Small intestine (tissue), 7 donors: Measurements from ENCODE around the gene NANOS2. TPM values are rescaled to one million over a fixed set of nuclear protein-coding genes. Genes with fewer than 3 reads are reported as not detected.

ENCODE experiments used
- DNase-seq, 2 donors: peaks; one replicate each; pipeline versions ENCODE4 v3.0.0 to v3.0.0-alpha.2; 2013
- FAIRE-seq: peaks from 2 replicates; lab custom pipeline; 2012; peaks lifted over from hg19 to GRCh38; lab: Jason Lieb, UNC
- H3K27ac ChIP-seq, 3 donors: one replicate each; pipeline ENCODE4 v1.5.1; 2013; ENCODE audit warnings: low read length in 2 of 3, mild to moderate bottlenecking in 2 of 3, control low read depth in 1 of 3, inconsistent platforms in 1 of 3, low read depth in 1 of 3, moderate library complexity in 1 of 3
- H3K27me3 ChIP-seq, 3 donors: one replicate each; pipeline ENCODE4 v1.6.1; 2013; ENCODE audit warnings: low read length in 3 of 3, inconsistent platforms in 1 of 3; ENCODE audit not compliant: control insufficient read depth in 3 of 3, insufficient read depth in 3 of 3
- H3K36me3 ChIP-seq, 3 donors: one replicate each; pipeline ENCODE4 v1.6.1; 2013; ENCODE audit warnings: low read length in 3 of 3, inconsistent platforms in 1 of 3, low read depth in 1 of 3, mild to moderate bottlenecking in 1 of 3, moderate library complexity in 1 of 3; ENCODE audit not compliant: control insufficient read depth in 3 of 3, insufficient read depth in 2 of 3
- H3K4me1 ChIP-seq, 3 donors: one replicate each; pipeline ENCODE4 v1.6.1; 2013; ENCODE audit warnings: low read length in 2 of 3, inconsistent platforms in 1 of 3, low read depth in 1 of 3, mild to moderate bottlenecking in 1 of 3, moderate library complexity in 1 of 3; ENCODE audit not compliant: control insufficient read depth in 3 of 3, insufficient read depth in 2 of 3
- H3K4me3 ChIP-seq, 3 donors: one replicate each; pipeline ENCODE4 v1.5.1; 2013; ENCODE audit warnings: low read length in 3 of 3, control low read depth in 1 of 3, inconsistent platforms in 1 of 3, low read depth in 1 of 3, mild to moderate bottlenecking in 1 of 3, moderate library complexity in 1 of 3
- H3K9me3 ChIP-seq, 2 donors: one replicate each; pipeline ENCODE4 v1.6.1; 2013; ENCODE audit warnings: low read depth in 1 of 2, low read length in 1 of 2; ENCODE audit not compliant: control insufficient read depth in 2 of 2, insufficient read depth in 1 of 2
- WGBS, 3 donors: extraction: QIAGEN DNeasy Blood & Tissue Kit; methylation state at CpG; one replicate each; pipeline ENCODE4 v1.1.7; 2013; 5-methylcytosine and 5-hydroxymethylcytosine counted together
- polyA plus RNA-seq, 4 donors: library from polyadenylated mRNA; stranded (reverse) in 3 of 4; unstranded in 1 of 4; fragments of 200-250 nt in 3 of 4; fragments of 120-200 nt in 1 of 4; gene quantifications; one replicate each; pipeline versions ENCODE4 v1.2.1 to v1.2.3, GENCODE V29; 2013
- donor health status: healthy with polysubstance abuse.
- donor health status: control.
- donor health status: control.
- donor health status: Bipolar disorder and iron deficiency.
- donor health status: healthy.

NANOS2 gene
- polyA plus RNA-seq, 4 donors, result not detected

- Histone ChIP-seq H3K4me3 (no peak overlapping the region), H3K9me3 (peaks cover 0 to 7% of the 10 kb centered on the region in 2 donors), H3K36me3 (no peaks in the 10 kb centered on the region), H3K27me3 (peaks cover 0 to 18% (median 6%) of the 10 kb centered on the region in 3 donors), H3K4me1 (peaks cover 0 to 7% (median 5%) of the 10 kb centered on the region in 3 donors), H3K27ac (peak overlapping the region in 1 of 3 donors; percentile 17)
- FAIRE-seq (no peak), DNase-seq (no peak)
- 20 to 29% (median 25%) methylated on average over 9 of the region's 9 CpGs for WGBS, 3 donors
These were observed 39.6 kb upstream of the NANOS2 start for GRCh38 chr19:45954156-45954555.

- Histone ChIP-seq H3K4me1 (peaks cover 0 to 7% (median 5%) of the 10 kb centered on the region in 3 donors), H3K36me3 (no peaks in the 10 kb centered on the region), H3K9me3 (peaks cover 0 to 7% of the 10 kb centered on the region in 2 donors), H3K27me3 (peaks cover 0 to 14% (median 5%) of the 10 kb centered on the region in 3 donors), H3K4me3 (no peak overlapping the region), H3K27ac (peak overlapping the region in 1 of 3 donors; percentile 17)
- 89 to 94% (median 91%) methylated on average over 8 of the region's 8 CpGs for WGBS, 3 donors
- DNase-seq (no peak), FAIRE-seq (no peak)
These were observed 39.1 kb upstream of the NANOS2 start for GRCh38 chr19:45953676-45954075.

GRCh38 chr19:45952686-45953505 lies 38.3 kb upstream of the NANOS2 start:
- no peak for FAIRE-seq
- peak; percentile 10 to 77 for DNase-seq
- H3K4me3 ChIP-seq, result peak overlapping the region in 2 of 3 donors; percentile 18 to 35
- H3K27me3 ChIP-seq, result peaks cover 0 to 11% (median 3%) of the 10 kb centered on the region in 3 donors
- no peaks in the 10 kb centered on the region for H3K36me3 ChIP-seq
- H3K27ac ChIP-seq, result no peak overlapping the region
- whole genome bisulfite sequencing, 3 donors, result 8 to 12% (median 9%) methylated on average over 43 of the region's 43 CpGs
- peaks cover 0 to 7% (median 5%) of the 10 kb centered on the region in 3 donors for H3K4me1 ChIP-seq
- peaks cover 0 to 7% of the 10 kb centered on the region in 2 donors for H3K9me3 ChIP-seq

- Histone ChIP-seq H3K9me3 (peaks cover 0 to 7% of the 10 kb centered on the region in 2 donors), H3K27me3 (peaks cover 0 to 11% (median 3%) of the 10 kb centered on the region in 3 donors), H3K36me3 (no peaks in the 10 kb centered on the region), H3K4me1 (peaks cover 0 to 7% (median 5%) of the 10 kb centered on the region in 3 donors), H3K27ac (no peak overlapping the region), H3K4me3 (no peak overlapping the region)
- DNase-seq (no peak), FAIRE-seq (no peak)
- 34 to 45% (median 36%) methylated on average over 8 of the region's 8 CpGs for WGBS, 3 donors
These were observed 37.7 kb upstream of the NANOS2 start for GRCh38 chr19:45952341-45952685.

- Histone ChIP-seq H3K4me1 (peaks cover 0 to 4% (median 2%) of the 10 kb centered on the region in 3 donors), H3K4me3 (no peak overlapping the region), H3K27ac (no peak overlapping the region), H3K36me3 (no peaks in the 10 kb centered on the region), H3K27me3 (peaks cover 0 to 6% (median 3%) of the 10 kb centered on the region in 3 donors), H3K9me3 (no peaks in the 10 kb centered on the region)
- FAIRE-seq (no peak), DNase-seq (no peak)
- 85 to 100% (median 92%) methylated on average over 1 of the region's 1 CpG for WGBS, 3 donors
These were observed 33.3 kb upstream of the NANOS2 start for GRCh38 chr19:45947926-45948325.

- Histone ChIP-seq H3K36me3 (no peaks in the 10 kb centered on the region), H3K4me1 (no peaks in the 10 kb centered on the region), H3K4me3 (no peak overlapping the region), H3K9me3 (no peaks in the 10 kb centered on the region), H3K27ac (no peak overlapping the region), H3K27me3 (peaks cover 0 to 68% (median 0%) of the 10 kb centered on the region in 3 donors)
- no peak for DNase-seq
- no peak for FAIRE-seq
- WGBS, 3 donors, result 52 to 76% (median 57%) methylated on average over 18 to 32 of the region's 32 CpGs
These were observed 25.9 kb upstream of the NANOS2 start for GRCh38 chr19:45940515-45940805.

- H3K27me3 ChIP-seq, result peaks cover 0 to 72% (median 3%) of the 10 kb centered on the region in 3 donors
- WGBS, 3 donors, result 25 to 39% (median 28%) methylated on average over 40 to 67 of the region's 67 CpGs
- no peak for DNase-seq
- H3K4me1 ChIP-seq, result no peaks in the 10 kb centered on the region
- FAIRE-seq, result no peak
- no peaks in the 10 kb centered on the region for H3K9me3 ChIP-seq
- H3K36me3 ChIP-seq, result no peaks in the 10 kb centered on the region
- H3K4me3 ChIP-seq, result no peak overlapping the region
- H3K27ac ChIP-seq, result no peak overlapping the region
These were observed 25.4 kb upstream of the NANOS2 start for GRCh38 chr19:45939792-45940514.

GRCh38 chr19:45938733-45939319 lies 24.2 kb upstream of the NANOS2 start:
- no peak overlapping the region for H3K27ac ChIP-seq
- 72 to 83% (median 79%) methylated on average over 3 of the region's 3 CpGs for WGBS, 3 donors
- peaks cover 0 to 75% (median 3%) of the 10 kb centered on the region in 3 donors for H3K27me3 ChIP-seq
- no peak overlapping the region for H3K4me3 ChIP-seq
- no peak for DNase-seq
- no peaks in the 10 kb centered on the region for H3K9me3 ChIP-seq
- no peaks in the 10 kb centered on the region for H3K36me3 ChIP-seq
- FAIRE-seq, result no peak
- no peaks in the 10 kb centered on the region for H3K4me1 ChIP-seq
